A549 (cell line): ENCODE data around the gene ETFB.

Experiments
- EP300 ChIP-seq, 2 experiments: fragments of >200 bp; sonication (Bioruptor Twin); formaldehyde crosslinking; IDR thresholded peaks; 2 replicates in 1 of 2; 3 replicates in 1 of 2; pipeline ENCODE4 v1.6.1; 2016 to 2017
- KDM5A ChIP-seq: fragments of 200-600 bp; sonication (generic); IDR thresholded peaks from 2 replicates; pipeline ENCODE4 v1.6.1; 2016; ENCODE audit warnings: antibody characterized with exemption, mild to moderate bottlenecking
- MAZ ChIP-seq: fragments of 150-350 bp; IDR thresholded peaks from 2 replicates; pipeline ENCODE4 v1.6.1; 2014; ENCODE audit warnings: antibody characterized with exemption, low read depth, low read length, borderline replicate concordance
- NR3C1 ChIP-seq: fragments of >200 bp; sonication (Bioruptor Twin); formaldehyde crosslinking; IDR thresholded peaks from 3 replicates; pipeline ENCODE4 v1.6.1; 2017
- POLR2A ChIP-seq: IDR thresholded peaks from 2 replicates; pipeline ENCODE4 v1.6.1; 2012; ENCODE audit warnings: mild to moderate bottlenecking, low read length
- RFX5 ChIP-seq: fragments of 450-650 bp; IDR thresholded peaks from 2 replicates; pipeline ENCODE4 v1.7.1; 2014; ENCODE audit warnings: antibody characterized with exemption, mild to moderate bottlenecking, moderate library complexity
- ZFP36 ChIP-seq: fragments of 450-650 bp; IDR thresholded peaks from 2 replicates; pipeline ENCODE4 v1.6.1; 2014; ENCODE audit warnings: borderline replicate concordance; ENCODE audit not compliant: partially characterized antibody
- TF ChIP-seq, protein P1 (sequence below): fragments of >200 bp; sonication (Bioruptor Twin); formaldehyde crosslinking; IDR thresholded peaks from 3 replicates; pipeline ENCODE4 v1.5.1; 2016
- TF ChIP-seq, protein P2 (sequence below): fragments of 200-600 bp; sonication (generic); IDR thresholded peaks from 2 replicates; pipeline ENCODE4 v1.6.1; 2016; ENCODE audit warnings: antibody characterized with exemption, mild to moderate bottlenecking, moderate library complexity
- TF ChIP-seq, protein P3 (sequence below): IDR thresholded peaks from 2 replicates; pipeline ENCODE4 v1.6.1; 2012; ENCODE audit warnings: low read depth, borderline replicate concordance

DNA sequence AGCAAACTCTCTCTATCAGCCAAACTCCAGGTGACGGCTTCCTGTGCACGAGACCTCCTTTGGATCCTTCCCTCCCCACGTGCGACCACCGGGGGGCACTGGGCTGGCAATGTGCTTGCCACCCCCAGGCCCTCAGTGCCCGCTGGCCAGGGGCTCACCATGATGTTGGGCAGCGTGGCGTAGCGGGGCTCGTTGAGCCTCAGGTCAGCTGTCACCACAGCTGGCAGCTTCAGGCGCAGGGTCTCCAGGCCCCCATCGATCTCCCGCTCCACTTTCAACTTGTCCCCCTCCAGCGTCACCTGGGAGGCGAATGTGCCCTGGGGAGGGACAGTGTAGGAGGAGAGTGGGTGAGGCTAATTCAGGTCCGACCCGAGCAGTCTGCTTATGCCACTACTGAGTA, 19.4 kb downstream of the ETFB start:
- TF ChIP-seq, protein P1, sequence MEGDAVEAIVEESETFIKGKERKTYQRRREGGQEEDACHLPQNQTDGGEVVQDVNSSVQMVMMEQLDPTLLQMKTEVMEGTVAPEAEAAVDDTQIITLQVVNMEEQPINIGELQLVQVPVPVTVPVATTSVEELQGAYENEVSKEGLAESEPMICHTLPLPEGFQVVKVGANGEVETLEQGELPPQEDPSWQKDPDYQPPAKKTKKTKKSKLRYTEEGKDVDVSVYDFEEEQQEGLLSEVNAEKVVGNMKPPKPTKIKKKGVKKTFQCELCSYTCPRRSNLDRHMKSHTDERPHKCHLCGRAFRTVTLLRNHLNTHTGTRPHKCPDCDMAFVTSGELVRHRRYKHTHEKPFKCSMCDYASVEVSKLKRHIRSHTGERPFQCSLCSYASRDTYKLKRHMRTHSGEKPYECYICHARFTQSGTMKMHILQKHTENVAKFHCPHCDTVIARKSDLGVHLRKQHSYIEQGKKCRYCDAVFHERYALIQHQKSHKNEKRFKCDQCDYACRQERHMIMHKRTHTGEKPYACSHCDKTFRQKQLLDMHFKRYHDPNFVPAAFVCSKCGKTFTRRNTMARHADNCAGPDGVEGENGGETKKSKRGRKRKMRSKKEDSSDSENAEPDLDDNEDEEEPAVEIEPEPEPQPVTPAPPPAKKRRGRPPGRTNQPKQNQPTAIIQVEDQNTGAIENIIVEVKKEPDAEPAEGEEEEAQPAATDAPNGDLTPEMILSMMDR, result no peak
- TF ChIP-seq NR3C1 (no peak), POLR2A (no peak), ZFP36 (no peak), RFX5 (no peak), KDM5A (no peak), EP300 (IDR thresholded peaks at IDR 0.05) (no peak), MAZ (no peak)
- TF ChIP-seq, protein P2, sequence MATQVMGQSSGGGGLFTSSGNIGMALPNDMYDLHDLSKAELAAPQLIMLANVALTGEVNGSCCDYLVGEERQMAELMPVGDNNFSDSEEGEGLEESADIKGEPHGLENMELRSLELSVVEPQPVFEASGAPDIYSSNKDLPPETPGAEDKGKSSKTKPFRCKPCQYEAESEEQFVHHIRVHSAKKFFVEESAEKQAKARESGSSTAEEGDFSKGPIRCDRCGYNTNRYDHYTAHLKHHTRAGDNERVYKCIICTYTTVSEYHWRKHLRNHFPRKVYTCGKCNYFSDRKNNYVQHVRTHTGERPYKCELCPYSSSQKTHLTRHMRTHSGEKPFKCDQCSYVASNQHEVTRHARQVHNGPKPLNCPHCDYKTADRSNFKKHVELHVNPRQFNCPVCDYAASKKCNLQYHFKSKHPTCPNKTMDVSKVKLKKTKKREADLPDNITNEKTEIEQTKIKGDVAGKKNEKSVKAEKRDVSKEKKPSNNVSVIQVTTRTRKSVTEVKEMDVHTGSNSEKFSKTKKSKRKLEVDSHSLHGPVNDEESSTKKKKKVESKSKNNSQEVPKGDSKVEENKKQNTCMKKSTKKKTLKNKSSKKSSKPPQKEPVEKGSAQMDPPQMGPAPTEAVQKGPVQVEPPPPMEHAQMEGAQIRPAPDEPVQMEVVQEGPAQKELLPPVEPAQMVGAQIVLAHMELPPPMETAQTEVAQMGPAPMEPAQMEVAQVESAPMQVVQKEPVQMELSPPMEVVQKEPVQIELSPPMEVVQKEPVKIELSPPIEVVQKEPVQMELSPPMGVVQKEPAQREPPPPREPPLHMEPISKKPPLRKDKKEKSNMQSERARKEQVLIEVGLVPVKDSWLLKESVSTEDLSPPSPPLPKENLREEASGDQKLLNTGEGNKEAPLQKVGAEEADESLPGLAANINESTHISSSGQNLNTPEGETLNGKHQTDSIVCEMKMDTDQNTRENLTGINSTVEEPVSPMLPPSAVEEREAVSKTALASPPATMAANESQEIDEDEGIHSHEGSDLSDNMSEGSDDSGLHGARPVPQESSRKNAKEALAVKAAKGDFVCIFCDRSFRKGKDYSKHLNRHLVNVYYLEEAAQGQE, result no peak
- TF ChIP-seq, protein P3, sequence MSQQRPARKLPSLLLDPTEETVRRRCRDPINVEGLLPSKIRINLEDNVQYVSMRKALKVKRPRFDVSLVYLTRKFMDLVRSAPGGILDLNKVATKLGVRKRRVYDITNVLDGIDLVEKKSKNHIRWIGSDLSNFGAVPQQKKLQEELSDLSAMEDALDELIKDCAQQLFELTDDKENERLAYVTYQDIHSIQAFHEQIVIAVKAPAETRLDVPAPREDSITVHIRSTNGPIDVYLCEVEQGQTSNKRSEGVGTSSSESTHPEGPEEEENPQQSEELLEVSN, result no peak
